GM18502 (cell line): ENCODE measurements around the gene KLHL40.

Source experiments
- ATAC-seq: cut with Tn5 transposase; IDR thresholded peaks from one replicate; pipeline ENCODE4 v1.9.1; 2021; ENCODE audit warnings: mild to moderate bottlenecking; ENCODE audit not compliant: unreplicated experiment, poor library complexity

KLHL40 gene

GRCh38 chr3:42667523-42668412, 17.6 kb upstream of the KLHL40 start:
- ATAC-seq = no peak

GRCh38 chr3:42668413-42668760, 16.9 kb upstream of the KLHL40 start:
- ATAC-seq = no peak

DNA sequence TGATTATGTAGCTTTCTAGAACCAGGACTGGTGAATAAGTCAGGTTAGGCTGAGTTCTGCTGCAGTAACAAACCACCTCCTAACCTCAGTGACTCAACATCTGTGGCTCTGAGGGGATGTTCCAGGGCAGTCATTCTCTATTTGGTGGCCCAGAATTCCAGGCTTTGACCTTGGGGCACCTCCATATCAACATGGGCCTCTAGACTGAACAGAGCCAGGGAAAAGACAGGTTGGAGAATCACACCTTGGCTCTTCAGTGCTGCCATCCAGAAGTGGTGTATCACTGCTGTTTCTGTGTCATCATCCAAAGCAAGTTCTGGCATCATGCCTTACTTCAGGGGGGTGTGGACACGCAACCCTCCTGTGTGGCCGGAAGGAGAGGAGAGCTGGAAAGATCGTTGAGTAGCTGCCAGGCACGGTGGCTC, 16.5 kb upstream of the KLHL40 start:
- no peak for ATAC-seq

- no peak for ATAC-seq
Measured at GRCh38 chr3:42670051-42670576, 15.2 kb upstream of the KLHL40 start.

DNA sequence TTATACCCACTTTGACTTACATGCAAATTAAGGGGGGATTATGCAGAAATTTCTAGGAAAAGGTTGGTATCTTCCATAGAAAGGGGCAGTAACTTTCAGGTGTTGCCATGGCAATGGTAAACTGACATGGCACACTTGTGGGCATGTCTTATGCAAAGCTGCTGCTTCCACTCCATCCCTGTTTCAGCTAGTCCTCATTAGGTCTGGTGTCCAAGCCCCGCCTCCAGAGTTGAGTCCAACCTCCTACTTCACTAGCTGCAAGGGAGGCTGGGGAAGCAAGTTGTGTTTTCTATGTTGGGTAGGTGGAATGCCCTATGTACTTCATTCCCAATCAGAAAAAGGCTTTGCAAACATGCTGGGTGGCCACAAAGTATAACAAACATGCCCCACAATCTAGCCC, 14.7 kb upstream of the KLHL40 start:
- no peak for ATAC-seq

- no peak for ATAC-seq
Measured at GRCh38 chr3:42672515-42672914, 12.8 kb upstream of the KLHL40 start.

GRCh38 chr3:42673082-42673481, 12.3 kb upstream of the KLHL40 start:
- ATAC-seq = no peak

DNA sequence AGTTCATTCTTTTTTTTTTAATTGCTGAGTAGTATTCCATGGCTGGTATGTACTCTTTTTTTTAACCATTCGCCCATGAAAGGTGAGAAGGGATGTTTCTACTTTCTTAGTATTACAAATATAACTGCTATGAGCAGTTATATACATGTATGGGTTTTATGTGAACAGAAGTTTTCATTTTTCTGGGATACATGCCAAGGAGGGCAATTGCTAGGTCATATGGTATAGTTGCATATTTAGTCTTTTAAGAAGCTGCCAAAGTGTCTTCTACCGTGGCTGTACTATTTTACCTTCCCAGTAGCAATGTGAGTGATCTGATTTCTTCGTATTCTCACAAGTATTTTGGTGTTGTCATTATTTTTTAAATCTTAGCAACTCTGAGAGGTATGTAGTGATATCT, 11.2 kb upstream of the KLHL40 start:
- no peak for ATAC-seq

DNA sequence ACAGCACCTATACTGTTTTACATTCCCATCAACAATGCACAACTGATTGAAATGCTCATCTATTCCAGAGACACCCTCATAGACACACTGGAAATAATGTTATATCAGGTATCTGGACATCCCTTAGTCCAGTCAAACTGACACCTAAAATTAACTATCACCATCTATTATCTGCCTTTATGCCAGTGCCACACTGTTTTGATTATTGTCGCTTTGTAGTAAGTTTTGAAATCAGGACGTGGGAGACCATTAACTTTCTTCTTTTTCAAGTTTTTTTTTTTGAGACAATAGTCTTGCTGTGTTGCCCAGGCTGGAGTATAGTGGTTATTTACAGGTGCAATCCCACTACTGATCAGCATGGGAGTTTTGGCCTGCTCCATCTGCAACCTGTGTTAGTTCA, 9.4 kb upstream of the KLHL40 start:
- ATAC-seq = no peak

GRCh38 chr3:42678447-42678846, 6.9 kb upstream of the KLHL40 start:
- no peak for ATAC-seq

DNA sequence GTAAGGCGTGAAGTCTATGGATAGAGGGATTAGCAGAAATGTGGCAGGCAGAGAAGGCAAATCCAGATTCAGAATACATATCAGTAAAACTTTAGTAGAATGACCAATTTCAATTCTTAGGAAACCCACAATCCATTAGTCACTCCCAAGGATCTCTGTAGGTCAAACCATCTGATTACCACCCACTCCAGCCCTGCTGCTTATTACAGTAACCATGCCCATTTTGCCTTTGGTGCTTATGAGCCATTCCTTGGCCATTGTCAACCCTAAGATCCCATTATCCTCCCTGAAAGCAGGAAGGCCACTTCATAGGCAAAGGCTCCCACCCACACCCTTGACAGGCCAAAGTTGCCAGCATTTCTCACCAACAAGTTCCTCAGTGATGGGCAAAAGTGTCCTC, 5.1 kb upstream of the KLHL40 start:
- no peak for ATAC-seq

DNA sequence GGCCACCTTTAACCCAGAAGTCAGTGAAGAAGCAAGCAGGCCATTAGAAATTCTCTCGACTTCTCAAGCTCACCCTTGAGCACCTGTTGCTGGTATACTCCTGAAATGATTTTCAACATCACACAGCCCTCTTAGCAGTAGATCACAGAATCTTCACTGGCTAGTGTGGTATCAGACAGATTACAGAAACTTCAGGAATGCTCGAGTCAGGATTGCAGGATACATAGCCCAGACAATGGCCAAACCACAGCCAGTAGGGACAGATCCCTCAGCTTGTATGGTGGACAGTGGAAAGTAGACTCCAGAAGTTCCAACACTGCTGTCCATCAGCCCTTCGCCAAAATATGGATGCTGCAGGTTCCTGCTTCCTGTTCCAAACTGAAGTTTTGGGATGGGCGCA, 4.5 kb upstream of the KLHL40 start:
- ATAC-seq = no peak

DNA sequence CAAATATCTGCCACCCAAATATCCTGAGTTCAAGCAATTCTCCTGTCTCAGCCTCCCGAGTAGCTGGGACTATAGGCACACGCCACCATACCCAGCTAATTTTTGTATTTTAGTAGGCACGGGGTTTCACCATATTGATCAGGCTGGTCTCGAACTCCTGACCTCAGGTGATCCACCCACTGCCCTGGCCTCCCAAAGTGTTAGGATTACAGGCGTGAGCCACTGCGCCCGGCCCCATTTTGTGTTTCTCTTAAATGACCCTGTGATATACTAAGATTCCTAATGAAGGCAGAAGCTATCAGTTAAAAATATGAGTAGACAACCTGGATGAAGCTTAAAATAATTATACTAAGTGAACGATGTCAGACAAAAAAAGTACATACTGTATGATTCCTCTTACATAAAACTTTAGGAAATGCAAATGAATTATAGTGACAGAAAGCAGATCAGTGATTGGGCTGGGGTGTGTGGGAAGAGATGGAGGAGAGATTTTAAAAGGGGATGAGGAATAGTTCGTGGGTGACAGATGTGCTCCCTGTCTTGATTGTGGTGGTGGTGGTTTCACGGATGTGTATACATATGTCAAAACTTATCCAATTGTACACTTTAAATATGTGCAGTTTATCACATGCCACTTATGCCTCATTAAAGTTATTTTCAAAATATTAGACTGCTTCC, 3.8 kb upstream of the KLHL40 start:
- ATAC-seq = no peak

DNA sequence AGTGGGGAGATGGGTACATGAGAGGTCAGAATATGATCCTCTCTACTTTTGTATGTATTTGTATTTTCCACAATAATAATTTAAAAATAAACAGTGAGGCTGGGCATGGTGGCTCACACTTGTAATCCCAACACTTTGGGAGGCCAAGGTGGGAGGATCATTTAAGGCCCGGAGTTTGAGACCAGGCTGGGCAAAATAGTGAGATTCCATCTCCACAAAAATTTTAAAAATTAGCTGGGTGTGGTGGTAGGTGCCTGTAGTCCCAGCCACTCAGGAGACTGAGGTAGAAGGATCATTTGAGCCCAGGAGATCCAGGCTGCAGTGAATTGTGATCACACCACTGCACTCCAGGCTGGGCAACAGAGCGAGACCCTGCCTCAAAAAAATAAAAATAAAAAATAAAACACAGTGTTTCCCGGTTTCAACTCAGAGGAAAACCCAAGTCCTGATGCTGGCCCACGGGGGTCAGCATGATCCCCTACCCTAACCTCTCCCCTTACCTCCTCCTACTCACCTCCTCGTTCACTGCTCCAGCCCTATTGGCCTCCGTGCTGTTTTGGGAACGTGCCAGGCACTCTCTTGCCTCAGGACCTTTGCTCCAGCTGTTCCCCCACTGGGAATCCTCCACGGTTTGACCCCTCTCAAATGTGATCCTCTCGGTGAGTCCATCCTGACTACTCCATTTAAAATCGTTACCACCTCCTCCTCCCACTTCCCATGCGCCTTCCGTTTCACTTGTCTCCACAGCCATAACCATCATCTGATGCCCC, 2.9 kb upstream of the KLHL40 start:
- no peak for ATAC-seq

DNA sequence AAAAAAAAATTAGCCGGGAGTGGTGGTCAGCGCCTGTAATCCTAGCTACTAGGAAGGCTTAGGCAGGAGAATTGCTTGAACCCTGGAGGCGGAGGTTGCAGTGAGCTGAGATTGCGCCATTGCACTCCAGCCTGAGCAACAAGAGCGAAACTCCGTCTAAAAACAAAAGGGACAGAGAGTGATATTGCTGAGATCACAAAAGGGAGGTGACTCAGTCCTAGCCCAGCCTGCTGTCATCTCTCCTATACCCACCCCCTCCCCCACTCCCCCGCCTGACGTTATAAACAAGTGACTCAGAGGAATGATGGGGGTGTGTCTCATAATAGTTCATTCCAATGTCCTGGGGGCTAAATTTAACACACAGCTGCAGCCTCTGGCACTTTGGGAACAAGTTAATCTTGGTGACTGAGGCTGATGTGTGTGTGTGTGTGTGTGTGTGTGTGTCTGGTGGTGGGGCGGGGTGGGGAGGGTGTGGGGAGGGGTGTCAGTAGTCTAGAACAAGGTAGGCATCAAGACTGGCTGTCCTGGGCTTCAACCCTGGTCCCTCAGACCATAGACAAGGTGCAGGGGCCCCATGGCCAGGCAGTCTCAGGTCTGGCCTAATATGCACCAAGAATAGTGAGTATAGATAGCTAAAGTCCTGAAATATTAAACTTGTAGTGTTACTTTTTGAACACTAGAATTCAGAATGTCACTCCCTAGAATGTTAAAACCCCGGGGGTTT, 1.3 kb upstream of the KLHL40 start:
- ATAC-seq = no peak

GRCh38 chr3:42684632-42685362, 540 bp upstream of the KLHL40 start:
- no peak for ATAC-seq

GRCh38 chr3:42685891-42686820, 819 bp downstream of the KLHL40 start:
- no peak for ATAC-seq

GRCh38 chr3:42686832-42687650, 1.7 kb downstream of the KLHL40 start:
- ATAC-seq = no peak
